Liver (tissue), 9 donors: Measurements from ENCODE around the gene SP3. TPM values are rescaled to one million over a fixed set of nuclear protein-coding genes. Genes with fewer than 3 reads are reported as not detected.

Source experiments
- DNase-seq: peaks from one replicate; pipeline ENCODE4 v3.0.0-alpha.2; 2017; ENCODE audit warnings: low spot score
- H3K27ac ChIP-seq, 2 donors: one replicate each; pipeline ENCODE4 v1.7.0; 2013; ENCODE audit warnings: inconsistent platforms in 2 of 2, low read length in 2 of 2, control low read depth in 1 of 2, low read depth in 1 of 2, mild to moderate bottlenecking in 1 of 2
- H3K27me3 ChIP-seq, 4 donors: one replicate each; pipeline versions ENCODE4 v1.6.1 to v1.7.0; 2013; ENCODE audit warnings: low read length in 3 of 4, inconsistent platforms in 1 of 4, mild to moderate bottlenecking in 1 of 4, moderate library complexity in 1 of 4; ENCODE audit not compliant: control insufficient read depth in 4 of 4, insufficient read depth in 4 of 4
- H3K36me3 ChIP-seq, 4 donors: one replicate each; pipeline versions ENCODE4 v1.6.1 to v1.7.0; 2013; ENCODE audit warnings: low read length in 3 of 4, mild to moderate bottlenecking in 3 of 4, low read depth in 1 of 4, moderate library complexity in 1 of 4; ENCODE audit not compliant: control insufficient read depth in 4 of 4, insufficient read depth in 3 of 4
- H3K4me1 ChIP-seq, 4 donors: one replicate each; pipeline versions ENCODE4 v1.6.1 to v1.7.0; 2013; ENCODE audit warnings: low read length in 3 of 4, mild to moderate bottlenecking in 3 of 4, moderate library complexity in 1 of 4; ENCODE audit not compliant: control insufficient read depth in 4 of 4, insufficient read depth in 4 of 4
- H3K4me3 ChIP-seq, 3 donors: one replicate each; pipeline versions ENCODE4 v1.6.1 to v1.7.0; 2013; ENCODE audit warnings: low read length in 3 of 3, control low read depth in 1 of 3, low read depth in 1 of 3, mild to moderate bottlenecking in 1 of 3
- H3K9ac ChIP-seq, 2 donors: one replicate each; pipeline ENCODE4 v1.7.0; 2013; ENCODE audit warnings: low read length in 2 of 2, mild to moderate bottlenecking in 2 of 2, moderate library complexity in 2 of 2, control low read depth in 1 of 2, low read depth in 1 of 2
- H3K9me3 ChIP-seq, 4 donors: one replicate each; pipeline versions ENCODE4 v1.6.1 to v1.7.0; 2013; ENCODE audit warnings: low read length in 3 of 4; ENCODE audit not compliant: control insufficient read depth in 4 of 4
- EGR1 ChIP-seq, 2 donors: IDR thresholded peaks; 2 replicates each; pipeline ENCODE4 v1.6.1; 2016 to 2018; ENCODE audit warnings: antibody characterized with exemption in 2 of 2, low read depth in 2 of 2
- FOXA1 ChIP-seq: IDR thresholded peaks from 2 replicates; pipeline ENCODE4 v1.6.1; 2016; ENCODE audit warnings: antibody characterized with exemption
- FOXA2 ChIP-seq: IDR thresholded peaks from 2 replicates; pipeline ENCODE4 v1.6.1; 2016; ENCODE audit warnings: antibody characterized with exemption
- GABPA ChIP-seq, 2 donors: IDR thresholded peaks in 1 of 2; conservative IDR thresholded peaks in 1 of 2; 2 replicates each; pipeline ENCODE4 v1.6.1; 2016; ENCODE audit warnings: antibody characterized with exemption in 2 of 2, mild to moderate bottlenecking in 1 of 2, moderate library complexity in 1 of 2
- HNF4A ChIP-seq, 2 donors: conservative IDR thresholded peaks; 2 replicates each; pipeline ENCODE4 v1.6.1; 2016; ENCODE audit warnings: antibody characterized with exemption in 2 of 2, mild to moderate bottlenecking in 2 of 2
- HNF4G ChIP-seq: IDR thresholded peaks from 2 replicates; pipeline ENCODE4 v1.6.1; 2016; ENCODE audit warnings: antibody characterized with exemption
- JUND ChIP-seq, 2 donors: IDR thresholded peaks; 2 replicates each; pipeline ENCODE4 v1.6.1; 2016; ENCODE audit warnings: antibody characterized with exemption in 2 of 2
- NR2F2 ChIP-seq: IDR thresholded peaks from 2 replicates; pipeline ENCODE4 v1.6.1; 2016; ENCODE audit warnings: antibody characterized with exemption
- RAD21 ChIP-seq, 2 donors: IDR thresholded peaks; 2 replicates each; pipeline ENCODE4 v1.6.1; 2016; ENCODE audit warnings: antibody characterized with exemption in 2 of 2, mild to moderate bottlenecking in 2 of 2
- RXRA ChIP-seq, 2 donors: IDR thresholded peaks; 2 replicates each; pipeline ENCODE4 v1.6.1; 2017 to 2018; ENCODE audit warnings: antibody characterized with exemption in 2 of 2, mild to moderate bottlenecking in 1 of 2
- SP1 ChIP-seq: IDR thresholded peaks from 2 replicates; pipeline ENCODE4 v1.6.1; 2018; ENCODE audit warnings: antibody characterized with exemption, mild to moderate bottlenecking
- TAF1 ChIP-seq: conservative IDR thresholded peaks from 2 replicates; pipeline ENCODE4 v1.6.1; 2016; ENCODE audit warnings: antibody characterized with exemption, mild to moderate bottlenecking
- YY1 ChIP-seq: IDR thresholded peaks from 2 replicates; pipeline ENCODE4 v1.6.1; 2016; ENCODE audit warnings: antibody characterized with exemption, mild to moderate bottlenecking
- polyA plus RNA-seq, 2 donors: library from polyadenylated mRNA; stranded (reverse) in 1 of 2; unstranded in 1 of 2; fragments of 200-250 nt in 1 of 2; fragments of >200 nt in 1 of 2; fragmentation: Nextera tagmentation in 1 of 2; extraction: Ambion mirVana in 1 of 2; gene quantifications; one replicate each; pipeline versions ENCODE4 v1.2.1 to v1.2.3, GENCODE V29; 2013 to 2015
- total RNA-seq, 2 donors: library from RNA; depleted of rRNA; stranded (reverse); fragments of >200 nt; gene quantifications; one replicate each; pipeline ENCODE4 v1.2.3, GENCODE V29; 2014
- TF ChIP-seq, protein P1 (sequence below): fragments of 150-350 bp; IDR thresholded peaks from 2 replicates; pipeline ENCODE4 v1.5.1; 2017; ENCODE audit warnings: improper control_type of control experiment, low read depth, low read length; ENCODE audit not compliant: missing input control
- TF ChIP-seq, protein P2 (sequence below): IDR thresholded peaks from 2 replicates; pipeline ENCODE4 v1.6.1; 2016; ENCODE audit warnings: antibody characterized with exemption
- TF ChIP-seq, protein P3 (sequence below): IDR thresholded peaks from 2 replicates; pipeline ENCODE4 v1.6.1; 2016; ENCODE audit warnings: antibody characterized with exemption
- TF ChIP-seq, protein P4 (sequence below): IDR thresholded peaks from 2 replicates; pipeline ENCODE4 v1.6.1; 2016; ENCODE audit warnings: antibody characterized with exemption, mild to moderate bottlenecking
- TF ChIP-seq, protein P5 (sequence below): IDR thresholded peaks from 2 replicates; pipeline ENCODE4 v1.6.1; 2016; ENCODE audit warnings: antibody characterized with exemption
- donor health status: healthy.
- donor health status: healthy.
- donor health status: healthy.
- donor health status: healthy.
- donor health status: healthy.

Gene SP3
- total and polyA plus RNA-seq, 4 donors = 10.0 to 83.7 (median 33.2) TPM

DNA sequence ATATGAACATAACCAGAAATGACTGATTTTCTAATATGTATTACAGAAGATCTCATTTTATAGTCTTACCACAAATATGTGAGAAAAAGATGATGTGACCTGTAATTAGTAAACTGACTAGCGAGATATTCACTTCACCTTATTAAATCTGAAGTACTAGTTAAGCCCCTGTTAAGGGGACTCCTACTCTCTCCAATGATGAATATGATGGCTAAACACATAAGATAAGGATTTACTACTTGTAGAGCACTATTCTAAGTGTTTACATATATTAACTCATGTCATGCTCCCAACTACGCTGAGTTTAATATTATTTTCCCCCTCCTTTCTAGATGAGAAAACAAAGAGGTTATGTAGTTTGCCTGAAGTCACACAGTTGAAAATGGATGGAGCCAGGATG is 40.9 kb downstream of the SP3 start (continued):
- TF ChIP-seq GABPA (IDR thresholded peaks at IDR 0.05 in 1 of 2, conservative IDR thresholded peaks at IDR 0.05 in 1 of 2) (no peak), NR2F2 (no peak)
- TF ChIP-seq, protein P1, sequence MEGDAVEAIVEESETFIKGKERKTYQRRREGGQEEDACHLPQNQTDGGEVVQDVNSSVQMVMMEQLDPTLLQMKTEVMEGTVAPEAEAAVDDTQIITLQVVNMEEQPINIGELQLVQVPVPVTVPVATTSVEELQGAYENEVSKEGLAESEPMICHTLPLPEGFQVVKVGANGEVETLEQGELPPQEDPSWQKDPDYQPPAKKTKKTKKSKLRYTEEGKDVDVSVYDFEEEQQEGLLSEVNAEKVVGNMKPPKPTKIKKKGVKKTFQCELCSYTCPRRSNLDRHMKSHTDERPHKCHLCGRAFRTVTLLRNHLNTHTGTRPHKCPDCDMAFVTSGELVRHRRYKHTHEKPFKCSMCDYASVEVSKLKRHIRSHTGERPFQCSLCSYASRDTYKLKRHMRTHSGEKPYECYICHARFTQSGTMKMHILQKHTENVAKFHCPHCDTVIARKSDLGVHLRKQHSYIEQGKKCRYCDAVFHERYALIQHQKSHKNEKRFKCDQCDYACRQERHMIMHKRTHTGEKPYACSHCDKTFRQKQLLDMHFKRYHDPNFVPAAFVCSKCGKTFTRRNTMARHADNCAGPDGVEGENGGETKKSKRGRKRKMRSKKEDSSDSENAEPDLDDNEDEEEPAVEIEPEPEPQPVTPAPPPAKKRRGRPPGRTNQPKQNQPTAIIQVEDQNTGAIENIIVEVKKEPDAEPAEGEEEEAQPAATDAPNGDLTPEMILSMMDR = no peak

DNA sequence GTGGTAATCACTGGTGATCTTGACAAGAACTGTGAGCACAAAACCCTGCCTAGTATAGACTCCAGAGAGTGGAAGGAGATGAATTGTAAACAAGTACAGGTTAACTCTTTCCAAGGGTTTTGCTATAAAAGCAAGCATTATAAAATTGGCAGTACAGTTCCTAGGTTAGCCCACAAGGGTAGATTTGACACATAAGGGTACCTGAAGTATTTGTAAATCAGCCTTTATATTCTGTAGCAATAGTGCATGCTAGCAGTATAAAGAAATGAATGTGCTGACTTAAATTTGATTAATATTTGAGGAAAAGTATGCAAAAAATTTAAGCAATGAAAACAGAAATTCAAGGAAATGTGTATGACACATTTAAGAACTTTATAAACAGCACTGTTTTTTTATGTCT is 42.4 kb downstream of the SP3 start:
- no peak overlapping the region for H3K27ac ChIP-seq
- no peaks in the 10 kb centered on the region for H3K4me1 ChIP-seq
- no peak overlapping the region for H3K9ac ChIP-seq
- no peaks in the 10 kb centered on the region for H3K9me3 ChIP-seq
- H3K36me3 ChIP-seq = peaks cover 1 to 5% (median 4%) of the 10 kb centered on the region in 4 donors
- H3K27me3 ChIP-seq = no peaks in the 10 kb centered on the region
- no peak overlapping the region for H3K4me3 ChIP-seq
- DNase-seq = no peak
- no peak for TF ChIP-seq FOXA2
- no peak for TF ChIP-seq EGR1 (IDR thresholded peaks at IDR 0.05; ENCODE audit: low read depth in 2 of 2)
- no peak for TF ChIP-seq TAF1
- no peak for TF ChIP-seq RXRA (IDR thresholded peaks at IDR 0.05)
- no peak for TF ChIP-seq FOXA1
- TF ChIP-seq, protein P2, sequence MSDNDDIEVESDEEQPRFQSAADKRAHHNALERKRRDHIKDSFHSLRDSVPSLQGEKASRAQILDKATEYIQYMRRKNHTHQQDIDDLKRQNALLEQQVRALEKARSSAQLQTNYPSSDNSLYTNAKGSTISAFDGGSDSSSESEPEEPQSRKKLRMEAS = no peak
- TF ChIP-seq, protein P3, sequence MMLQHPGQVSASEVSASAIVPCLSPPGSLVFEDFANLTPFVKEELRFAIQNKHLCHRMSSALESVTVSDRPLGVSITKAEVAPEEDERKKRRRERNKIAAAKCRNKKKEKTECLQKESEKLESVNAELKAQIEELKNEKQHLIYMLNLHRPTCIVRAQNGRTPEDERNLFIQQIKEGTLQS = no peak
- TF ChIP-seq, protein P1 = no peak
- TF ChIP-seq SP1 = no peak
- TF ChIP-seq GABPA (IDR thresholded peaks at IDR 0.05 in 1 of 2, conservative IDR thresholded peaks at IDR 0.05 in 1 of 2) = no peak
- TF ChIP-seq YY1 = no peak
- TF ChIP-seq NR2F2 = no peak
- TF ChIP-seq HNF4G = no peak
- TF ChIP-seq, protein P4, sequence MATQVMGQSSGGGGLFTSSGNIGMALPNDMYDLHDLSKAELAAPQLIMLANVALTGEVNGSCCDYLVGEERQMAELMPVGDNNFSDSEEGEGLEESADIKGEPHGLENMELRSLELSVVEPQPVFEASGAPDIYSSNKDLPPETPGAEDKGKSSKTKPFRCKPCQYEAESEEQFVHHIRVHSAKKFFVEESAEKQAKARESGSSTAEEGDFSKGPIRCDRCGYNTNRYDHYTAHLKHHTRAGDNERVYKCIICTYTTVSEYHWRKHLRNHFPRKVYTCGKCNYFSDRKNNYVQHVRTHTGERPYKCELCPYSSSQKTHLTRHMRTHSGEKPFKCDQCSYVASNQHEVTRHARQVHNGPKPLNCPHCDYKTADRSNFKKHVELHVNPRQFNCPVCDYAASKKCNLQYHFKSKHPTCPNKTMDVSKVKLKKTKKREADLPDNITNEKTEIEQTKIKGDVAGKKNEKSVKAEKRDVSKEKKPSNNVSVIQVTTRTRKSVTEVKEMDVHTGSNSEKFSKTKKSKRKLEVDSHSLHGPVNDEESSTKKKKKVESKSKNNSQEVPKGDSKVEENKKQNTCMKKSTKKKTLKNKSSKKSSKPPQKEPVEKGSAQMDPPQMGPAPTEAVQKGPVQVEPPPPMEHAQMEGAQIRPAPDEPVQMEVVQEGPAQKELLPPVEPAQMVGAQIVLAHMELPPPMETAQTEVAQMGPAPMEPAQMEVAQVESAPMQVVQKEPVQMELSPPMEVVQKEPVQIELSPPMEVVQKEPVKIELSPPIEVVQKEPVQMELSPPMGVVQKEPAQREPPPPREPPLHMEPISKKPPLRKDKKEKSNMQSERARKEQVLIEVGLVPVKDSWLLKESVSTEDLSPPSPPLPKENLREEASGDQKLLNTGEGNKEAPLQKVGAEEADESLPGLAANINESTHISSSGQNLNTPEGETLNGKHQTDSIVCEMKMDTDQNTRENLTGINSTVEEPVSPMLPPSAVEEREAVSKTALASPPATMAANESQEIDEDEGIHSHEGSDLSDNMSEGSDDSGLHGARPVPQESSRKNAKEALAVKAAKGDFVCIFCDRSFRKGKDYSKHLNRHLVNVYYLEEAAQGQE = no peak
- no peak for TF ChIP-seq HNF4A (conservative IDR thresholded peaks at IDR 0.05)
- TF ChIP-seq, protein P5, sequence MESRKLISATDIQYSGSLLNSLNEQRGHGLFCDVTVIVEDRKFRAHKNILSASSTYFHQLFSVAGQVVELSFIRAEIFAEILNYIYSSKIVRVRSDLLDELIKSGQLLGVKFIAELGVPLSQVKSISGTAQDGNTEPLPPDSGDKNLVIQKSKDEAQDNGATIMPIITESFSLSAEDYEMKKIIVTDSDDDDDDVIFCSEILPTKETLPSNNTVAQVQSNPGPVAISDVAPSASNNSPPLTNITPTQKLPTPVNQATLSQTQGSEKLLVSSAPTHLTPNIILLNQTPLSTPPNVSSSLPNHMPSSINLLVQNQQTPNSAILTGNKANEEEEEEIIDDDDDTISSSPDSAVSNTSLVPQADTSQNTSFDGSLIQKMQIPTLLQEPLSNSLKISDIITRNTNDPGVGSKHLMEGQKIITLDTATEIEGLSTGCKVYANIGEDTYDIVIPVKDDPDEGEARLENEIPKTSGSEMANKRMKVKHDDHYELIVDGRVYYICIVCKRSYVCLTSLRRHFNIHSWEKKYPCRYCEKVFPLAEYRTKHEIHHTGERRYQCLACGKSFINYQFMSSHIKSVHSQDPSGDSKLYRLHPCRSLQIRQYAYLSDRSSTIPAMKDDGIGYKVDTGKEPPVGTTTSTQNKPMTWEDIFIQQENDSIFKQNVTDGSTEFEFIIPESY = no peak
- no peak for TF ChIP-seq JUND (IDR thresholded peaks at IDR 0.05)
- TF ChIP-seq RAD21 (IDR thresholded peaks at IDR 0.05) = no peak
